ENCODE data around the gene C16orf89.
"Not testable (repeated sequence)": the region's sequence is repeated elsewhere in the genome, so short reads cannot be mapped to it uniquely, and the experiment has no call there.

C16orf89 gene

GRCh38 chr16:5097470-5098220, 31.9 kb upstream of the C16orf89 start, which contains the start of gene EEF2KMT:
Gene EEF2KMT, minus strand, starts transcription at chr16:5097795. Its CDS starts 56 bp downstream, at chr16:5097739.
- DNase-seq (ENCODE audit: low read depth, low spot score): peak; percentile 96
- peak; percentile 49 for TF ChIP-seq YY1 (IDR thresholded peaks at IDR 0.05; ENCODE audit: insufficient read depth, insufficient read length)
- not testable (repeated sequence) for H3K4me1 ChIP-seq (ENCODE audit: insufficient read depth, insufficient read length)

GRCh38 chr16:5097061-5097469, 31.3 kb upstream of the C16orf89 start:
- not testable (repeated sequence) for H3K4me1 ChIP-seq (ENCODE audit: insufficient read depth, insufficient read length); H3K27me3 ChIP-seq (ENCODE audit: insufficient read depth, insufficient read length); H3K9me3 ChIP-seq (ENCODE audit: insufficient read depth, low read length)
- Histone ChIP-seq H3K4me3 (ENCODE audit: insufficient read length, low read depth) (peak overlapping the region; percentile 80), H3K9ac (ENCODE audit: insufficient read length, low read depth) (peak overlapping the region; percentile 87), H3K36me3 (ENCODE audit: insufficient read depth, insufficient read length, low read length) (peaks cover 11% of the 10 kb centered on the region)
- peak; percentile 27 for DNase-seq (ENCODE audit: low read depth, low spot score)

More at GRCh38 chr16:5097470-5098220, 31.9 kb upstream of the C16orf89 start, which contains the start of gene EEF2KMT:
- H3K9ac ChIP-seq (ENCODE audit: insufficient read length, low read depth): peak within 1 kb of the TSS; percentile 87
- not testable (repeated sequence) for H3K9me3 ChIP-seq (ENCODE audit: insufficient read depth, low read length); H3K27me3 ChIP-seq (ENCODE audit: insufficient read depth, insufficient read length)
- peak within 1 kb of the TSS; percentile 80 for H3K4me3 ChIP-seq (ENCODE audit: insufficient read length, low read depth)
- peaks cover 11% of the 10 kb centered on the region for H3K36me3 ChIP-seq (ENCODE audit: insufficient read depth, insufficient read length, low read length)

GRCh38 chr16:5096437-5097060, 30.8 kb upstream of the C16orf89 start:
- not testable (repeated sequence) for H3K27me3 ChIP-seq (ENCODE audit: insufficient read depth, insufficient read length); DNase-seq (ENCODE audit: low read depth, low spot score); H3K9me3 ChIP-seq (ENCODE audit: insufficient read depth, low read length); H3K4me1 ChIP-seq (ENCODE audit: insufficient read depth, insufficient read length)
- H3K36me3 ChIP-seq (ENCODE audit: insufficient read depth, insufficient read length, low read length): peaks cover 12% of the 10 kb centered on the region
- peak overlapping the region; percentile 50 for H3K9ac ChIP-seq (ENCODE audit: insufficient read length, low read depth)
- peak overlapping the region; percentile 80 for H3K4me3 ChIP-seq (ENCODE audit: insufficient read length, low read depth)

GRCh38 chr16:5095145-5095830, 29.5 kb upstream of the C16orf89 start:
- not testable (repeated sequence) for H3K27me3 ChIP-seq (ENCODE audit: insufficient read depth, insufficient read length); H3K9me3 ChIP-seq (ENCODE audit: insufficient read depth, low read length); DNase-seq (ENCODE audit: low read depth, low spot score); H3K4me3 ChIP-seq (ENCODE audit: insufficient read length, low read depth); H3K9ac ChIP-seq (ENCODE audit: insufficient read length, low read depth); H3K4me1 ChIP-seq (ENCODE audit: insufficient read depth, insufficient read length)
- H3K36me3 ChIP-seq (ENCODE audit: insufficient read depth, insufficient read length, low read length): peaks cover 21% of the 10 kb centered on the region

- H3K9ac ChIP-seq (ENCODE audit: insufficient read length, low read depth); H3K4me3 ChIP-seq (ENCODE audit: insufficient read length, low read depth); DNase-seq (ENCODE audit: low read depth, low spot score); H3K27me3 ChIP-seq (ENCODE audit: insufficient read depth, insufficient read length); H3K9me3 ChIP-seq (ENCODE audit: insufficient read depth, low read length); H3K4me1 ChIP-seq (ENCODE audit: insufficient read depth, insufficient read length): not testable (repeated sequence)
- H3K36me3 ChIP-seq (ENCODE audit: insufficient read depth, insufficient read length, low read length): peaks cover 31% of the 10 kb centered on the region
Measured at GRCh38 chr16:5093746-5094145, 28.0 kb upstream of the C16orf89 start.

- DNase-seq (ENCODE audit: low read depth, low spot score); H3K27me3 ChIP-seq (ENCODE audit: insufficient read depth, insufficient read length); H3K9me3 ChIP-seq (ENCODE audit: insufficient read depth, low read length); H3K4me3 ChIP-seq (ENCODE audit: insufficient read length, low read depth); H3K9ac ChIP-seq (ENCODE audit: insufficient read length, low read depth); H3K4me1 ChIP-seq (ENCODE audit: insufficient read depth, insufficient read length): not testable (repeated sequence)
- H3K36me3 ChIP-seq (ENCODE audit: insufficient read depth, insufficient read length, low read length): peaks cover 36% of the 10 kb centered on the region
Measured at GRCh38 chr16:5093081-5093480, 27.3 kb upstream of the C16orf89 start.

GRCh38 chr16:5090592-5090991, 24.8 kb upstream of the C16orf89 start:
- not testable (repeated sequence) for H3K4me1 ChIP-seq (ENCODE audit: insufficient read depth, insufficient read length); H3K27me3 ChIP-seq (ENCODE audit: insufficient read depth, insufficient read length); H3K9me3 ChIP-seq (ENCODE audit: insufficient read depth, low read length); DNase-seq (ENCODE audit: low read depth, low spot score); H3K4me3 ChIP-seq (ENCODE audit: insufficient read length, low read depth); H3K9ac ChIP-seq (ENCODE audit: insufficient read length, low read depth)
- H3K36me3 ChIP-seq (ENCODE audit: insufficient read depth, insufficient read length, low read length): peaks cover 51% of the 10 kb centered on the region

GRCh38 chr16:5089911-5090555, 24.3 kb upstream of the C16orf89 start:
- H3K27me3 ChIP-seq (ENCODE audit: insufficient read depth, insufficient read length); H3K4me3 ChIP-seq (ENCODE audit: insufficient read length, low read depth); H3K4me1 ChIP-seq (ENCODE audit: insufficient read depth, insufficient read length); DNase-seq (ENCODE audit: low read depth, low spot score); H3K9me3 ChIP-seq (ENCODE audit: insufficient read depth, low read length); H3K9ac ChIP-seq (ENCODE audit: insufficient read length, low read depth): not testable (repeated sequence)
- peaks cover 50% of the 10 kb centered on the region for H3K36me3 ChIP-seq (ENCODE audit: insufficient read depth, insufficient read length, low read length)

GRCh38 chr16:5088936-5089335, 23.2 kb upstream of the C16orf89 start:
- not testable (repeated sequence) for H3K4me1 ChIP-seq (ENCODE audit: insufficient read depth, insufficient read length); H3K9me3 ChIP-seq (ENCODE audit: insufficient read depth, low read length); H3K4me3 ChIP-seq (ENCODE audit: insufficient read length, low read depth); H3K27me3 ChIP-seq (ENCODE audit: insufficient read depth, insufficient read length); H3K9ac ChIP-seq (ENCODE audit: insufficient read length, low read depth); DNase-seq (ENCODE audit: low read depth, low spot score)
- peaks cover 52% of the 10 kb centered on the region for H3K36me3 ChIP-seq (ENCODE audit: insufficient read depth, insufficient read length, low read length)

- not testable (repeated sequence) for H3K4me1 ChIP-seq (ENCODE audit: insufficient read depth, insufficient read length); H3K4me3 ChIP-seq (ENCODE audit: insufficient read length, low read depth); H3K27me3 ChIP-seq (ENCODE audit: insufficient read depth, insufficient read length); H3K9ac ChIP-seq (ENCODE audit: insufficient read length, low read depth); H3K9me3 ChIP-seq (ENCODE audit: insufficient read depth, low read length); DNase-seq (ENCODE audit: low read depth, low spot score)
- H3K36me3 ChIP-seq (ENCODE audit: insufficient read depth, insufficient read length, low read length): peaks cover 56% of the 10 kb centered on the region
Measured at GRCh38 chr16:5088086-5088790, 22.5 kb upstream of the C16orf89 start.

GRCh38 chr16:5085716-5086115, 20.0 kb upstream of the C16orf89 start:
- H3K9ac ChIP-seq (ENCODE audit: insufficient read length, low read depth); H3K9me3 ChIP-seq (ENCODE audit: insufficient read depth, low read length): not testable (repeated sequence)
- H3K36me3 ChIP-seq (ENCODE audit: insufficient read depth, insufficient read length, low read length): peaks cover 62% of the 10 kb centered on the region

More at GRCh38 chr16:5085716-5086115, 20.0 kb upstream of the C16orf89 start:
- not testable (repeated sequence) for H3K27me3 ChIP-seq (ENCODE audit: insufficient read depth, insufficient read length); H3K4me1 ChIP-seq (ENCODE audit: insufficient read depth, insufficient read length); DNase-seq (ENCODE audit: low read depth, low spot score); H3K4me3 ChIP-seq (ENCODE audit: insufficient read length, low read depth)
